Aorta (tissue), 5 donors: ENCODE results near the gene KIF1A. TPM values are rescaled to one million over a fixed set of nuclear protein-coding genes. Genes with fewer than 3 reads are reported as not detected.
"Not testable (repeated sequence)": the region's sequence is repeated elsewhere in the genome, so short reads cannot be mapped to it uniquely, and the experiment has no call there.

Source experiments
- ATAC-seq: fragments of 200-7000 bp; cut with Tn5 transposase; one replicate; pipeline ENCODE4 v1.9.1; 2022; ENCODE audit warnings: moderate library complexity; ENCODE audit not compliant: low FRiP score
- DNase-seq, 2 donors: peaks; one replicate each; pipeline ENCODE4 v3.0.0-alpha.2; 2020
- H3K27ac ChIP-seq, 2 donors: one replicate each; pipeline ENCODE4 v1.5.1; 2013; ENCODE audit warnings: low read length in 2 of 2, mild to moderate bottlenecking in 2 of 2, moderate library complexity in 2 of 2, control low read depth in 1 of 2, inconsistent platforms in 1 of 2, low read depth in 1 of 2
- H3K27me3 ChIP-seq, 2 donors: one replicate each; pipeline ENCODE4 v1.6.1; 2013; ENCODE audit warnings: control low read depth in 1 of 2, low read length in 1 of 2, mild to moderate bottlenecking in 1 of 2, moderate library complexity in 1 of 2; ENCODE audit not compliant: insufficient read depth in 2 of 2, control insufficient read depth in 1 of 2
- H3K36me3 ChIP-seq, 2 donors: one replicate each; pipeline ENCODE4 v1.6.1; 2013; ENCODE audit warnings: control low read depth in 1 of 2, low read length in 1 of 2, mild to moderate bottlenecking in 1 of 2; ENCODE audit not compliant: insufficient read depth in 2 of 2, control insufficient read depth in 1 of 2
- H3K4me1 ChIP-seq, 2 donors: one replicate each; pipeline ENCODE4 v1.6.1; 2013; ENCODE audit warnings: low read length in 2 of 2, control low read depth in 1 of 2, mild to moderate bottlenecking in 1 of 2, moderate library complexity in 1 of 2; ENCODE audit not compliant: insufficient read depth in 2 of 2, control insufficient read depth in 1 of 2
- H3K4me3 ChIP-seq, 2 donors: one replicate each; pipeline ENCODE4 v1.5.1; 2013; ENCODE audit warnings: low read length in 2 of 2, control low read depth in 1 of 2, mild to moderate bottlenecking in 1 of 2
- H3K9me3 ChIP-seq: one replicate; pipeline ENCODE4 v1.6.1; 2013; ENCODE audit warnings: mild to moderate bottlenecking, low read length; ENCODE audit not compliant: control insufficient read depth
- WGBS, 2 donors: extraction: QIAGEN DNeasy Blood & Tissue Kit; methylation state at CpG; one replicate each; pipeline ENCODE4 v1.1.7; 2013; 5-methylcytosine and 5-hydroxymethylcytosine counted together
- intact Hi-C, 2 donors: fragments of 100-400 bp; cut with DNase I; formaldehyde crosslinking; loops; one replicate each; pipeline versions ENCODE4 v1.14.2 to v1.15.0; 2022
- polyA plus RNA-seq, 2 donors: library from polyadenylated mRNA; stranded (reverse); fragments of 200-250 nt; gene quantifications; one replicate each; pipeline ENCODE4 v1.2.3, GENCODE V29; 2013
- total RNA-seq, 2 donors: library from RNA; stranded (reverse); fragmentation: NEBNext Ultra II Directional; extraction: Animal tissue kit (Norgen Biotek cat#: 25700); gene quantifications; one replicate each; pipeline ENCODE4 v1.2.1, GENCODE V29; 2021
- donor health status: healthy with polysubstance abuse.
- donor health status: Bipolar disorder and iron deficiency.
- donor health status: DM: no; HTN: no; CAD: no.
- donor health status: DM: no; HTN: no; CAD: no.
- donor health status: DM: yes; HTN: yes; CAD: no.

The KIF1A gene
- total and polyA plus RNA-seq, 4 donors: 0.25 to 0.78 (median 0.72) TPM; not detected in 1

DNA sequence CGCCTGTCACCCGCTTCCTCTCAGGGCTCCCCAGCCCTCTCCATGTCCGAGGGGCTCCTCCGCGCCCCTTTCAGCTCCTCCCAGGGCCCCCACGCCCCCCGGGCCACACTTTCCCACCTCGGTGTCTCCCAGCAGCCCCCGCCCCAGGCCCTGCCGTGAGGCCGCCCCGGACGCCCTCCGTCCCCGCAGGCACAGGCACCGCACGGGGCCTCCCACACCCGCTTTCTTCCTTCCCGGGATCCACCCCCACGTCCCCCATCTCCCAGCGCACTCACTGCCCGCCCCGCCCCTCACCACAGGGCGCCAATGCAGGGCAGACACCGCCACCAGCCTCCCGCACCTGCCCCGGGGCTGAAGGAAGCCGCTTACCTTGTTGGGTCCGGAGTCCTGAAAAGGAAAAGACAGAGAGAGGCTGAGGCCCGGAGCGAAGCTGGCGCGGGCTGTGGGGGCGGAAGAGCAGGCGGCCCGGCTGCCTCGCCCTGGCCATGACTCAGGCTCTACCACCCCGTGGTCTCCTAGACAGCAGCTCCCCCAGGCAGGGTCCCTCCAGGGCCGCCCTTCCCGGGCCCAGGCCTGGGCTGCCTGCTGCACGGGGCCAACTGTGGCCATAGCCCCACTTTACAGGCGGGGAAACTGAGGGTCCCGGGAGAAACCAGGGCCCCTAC lies 37.7 kb downstream of the KIF1A start:
- 93 to 95% methylated on average over 41 to 43 of the region's 43 CpGs for WGBS, 2 donors
- ATAC-seq (no peak), DNase-seq (peak; percentile 39 to 71)
- no peaks in the 10 kb centered on the region for H3K27me3 ChIP-seq
- H3K9me3 ChIP-seq: no peaks in the 10 kb centered on the region
- intact Hi-C loops: no loop called here
- no peak overlapping the region for H3K27ac ChIP-seq
- no peaks in the 10 kb centered on the region for H3K36me3 ChIP-seq
- no peaks in the 10 kb centered on the region for H3K4me1 ChIP-seq
- no peak overlapping the region for H3K4me3 ChIP-seq

- DNase-seq (peak; percentile 21 to 58), ATAC-seq (no peak)
- 83 to 85% methylated on average over 58 of the region's 58 CpGs for WGBS, 2 donors
- Histone ChIP-seq H3K4me3 (no peak overlapping the region), H3K4me1 (no peaks in the 10 kb centered on the region), H3K27ac (no peak overlapping the region), H3K36me3 (no peaks in the 10 kb centered on the region), H3K27me3 (no peaks in the 10 kb centered on the region), H3K9me3 (no peaks in the 10 kb centered on the region)
- intact Hi-C loops: no loop called here
Measured at GRCh38 chr2:240781471-240782220, 38.4 kb downstream of the KIF1A start.

DNA sequence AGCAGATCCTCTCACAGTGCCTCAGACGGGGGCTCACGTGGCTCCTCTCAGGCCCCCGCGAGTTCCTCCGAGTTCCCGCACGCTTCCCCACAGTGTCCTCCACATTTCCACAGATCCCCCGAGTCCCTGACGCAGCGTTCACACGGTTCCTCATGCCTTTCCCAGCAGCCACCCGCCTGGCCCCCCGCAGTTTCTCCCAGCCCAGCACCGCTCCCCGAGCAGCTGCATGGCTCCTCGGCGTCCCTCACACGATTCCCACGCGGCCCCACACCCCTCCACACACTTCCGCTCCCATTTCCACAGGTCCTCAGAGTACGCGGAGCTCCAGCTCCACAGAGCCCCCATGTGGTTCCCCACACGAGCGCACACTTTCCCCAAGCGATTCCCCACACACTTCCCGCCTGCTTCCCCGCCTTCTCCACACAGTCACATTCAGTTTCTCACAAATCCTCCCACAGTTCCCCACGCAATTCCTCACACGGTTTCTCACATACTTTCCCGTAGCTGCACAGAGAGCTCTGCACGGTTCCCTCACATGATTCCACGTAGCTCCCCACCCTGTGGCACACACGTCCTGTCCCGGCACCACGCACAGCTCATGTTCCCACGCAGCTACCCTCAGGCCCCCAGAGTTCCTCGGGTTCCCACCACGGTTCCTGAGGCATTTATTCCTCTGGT lies 39.9 kb downstream of the KIF1A start:
- DNase-seq (peak in 1 of 2 donors; percentile 55), ATAC-seq (no peak)
- Histone ChIP-seq H3K9me3 (no peaks in the 10 kb centered on the region), H3K4me3 (no peak overlapping the region), H3K27me3 (no peaks in the 10 kb centered on the region), H3K4me1 (no peaks in the 10 kb centered on the region), H3K36me3 (no peaks in the 10 kb centered on the region), H3K27ac (no peak overlapping the region)
- intact Hi-C loops: no loop called here
- 50 to 54% methylated on average over 39 of the region's 39 CpGs for WGBS, 2 donors

DNA sequence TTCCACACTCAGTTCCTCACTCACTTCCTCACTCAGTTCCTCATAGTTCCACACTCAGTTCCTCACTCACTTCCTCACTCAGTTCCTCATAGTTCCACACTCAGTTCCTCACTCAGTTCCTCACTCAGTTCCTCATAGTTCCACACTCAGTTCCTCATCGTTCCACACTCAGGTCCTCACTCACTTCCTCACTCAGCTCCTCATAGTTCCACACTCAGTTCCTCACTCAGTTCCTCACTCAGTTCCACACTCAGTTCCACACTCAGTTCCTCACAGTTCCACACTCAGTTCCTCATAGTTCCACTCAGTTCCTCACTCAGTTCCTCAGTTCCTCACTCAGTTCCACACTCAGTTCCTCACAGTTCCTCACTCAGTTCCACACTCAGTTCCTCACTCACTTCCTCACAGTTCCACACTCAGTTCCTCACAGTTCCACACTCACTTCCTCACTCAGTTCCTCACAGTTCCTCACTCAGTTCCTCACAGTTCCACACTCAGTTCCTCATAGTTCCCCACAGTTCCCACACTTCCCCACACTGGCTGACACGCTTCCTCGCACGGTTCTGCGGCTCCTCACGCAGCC lies 40.7 kb downstream of the KIF1A start:
- H3K27ac ChIP-seq, intact Hi-C loops, H3K4me1 ChIP-seq, H3K9me3 ChIP-seq, H3K27me3 ChIP-seq, H3K36me3 ChIP-seq, H3K4me3 ChIP-seq, DNase-seq, ATAC-seq: not testable (repeated sequence)
- WGBS, 2 donors: 81 to 83% methylated on average over 6 of the region's 6 CpGs

DNA sequence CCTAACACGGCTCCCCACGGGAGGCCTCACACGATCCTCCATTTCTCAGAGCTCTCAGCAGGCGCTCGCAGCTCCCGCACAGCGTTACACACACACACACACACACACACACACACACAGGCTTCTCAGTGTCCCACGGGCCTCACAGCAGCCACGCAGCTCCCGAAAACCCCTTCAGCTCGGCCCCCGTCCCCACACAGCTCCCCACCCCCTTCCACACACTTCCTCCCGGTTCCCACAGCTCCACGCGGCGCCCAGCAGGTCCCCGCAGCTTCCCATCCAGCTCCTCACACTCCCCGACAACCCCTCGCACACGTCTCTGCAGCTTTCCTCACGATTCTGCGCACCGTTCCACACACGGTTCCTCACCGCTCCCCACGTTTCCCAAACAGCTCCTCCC lies 41.6 kb downstream of the KIF1A start:
- H3K27ac ChIP-seq: no peak overlapping the region

GRCh38 chr2:240777456-240778212 lies 42.4 kb downstream of the KIF1A start:
- no peak for DNase-seq
- no peak for ATAC-seq
- no peak overlapping the region for H3K27ac ChIP-seq
- no peak overlapping the region for H3K4me3 ChIP-seq
- 85 to 89% methylated on average over 49 of the region's 49 CpGs for WGBS, 2 donors
- intact Hi-C loops: no loop called here
- no peaks in the 10 kb centered on the region for H3K4me1 ChIP-seq
- no peaks in the 10 kb centered on the region for H3K9me3 ChIP-seq
- no peaks in the 10 kb centered on the region for H3K27me3 ChIP-seq
- H3K36me3 ChIP-seq: no peaks in the 10 kb centered on the region

More for the DNA sequence above, 41.6 kb downstream of the KIF1A start:
- intact Hi-C loops: no loop called here
- no peaks in the 10 kb centered on the region for H3K4me1 ChIP-seq
- no peaks in the 10 kb centered on the region for H3K36me3 ChIP-seq
- DNase-seq (no peak), ATAC-seq (no peak)
- H3K9me3 ChIP-seq: no peaks in the 10 kb centered on the region
- H3K27me3 ChIP-seq: no peaks in the 10 kb centered on the region
- H3K4me3 ChIP-seq: no peak overlapping the region
- 70 to 72% methylated on average over 25 to 26 of the region's 26 CpGs for WGBS, 2 donors

DNA sequence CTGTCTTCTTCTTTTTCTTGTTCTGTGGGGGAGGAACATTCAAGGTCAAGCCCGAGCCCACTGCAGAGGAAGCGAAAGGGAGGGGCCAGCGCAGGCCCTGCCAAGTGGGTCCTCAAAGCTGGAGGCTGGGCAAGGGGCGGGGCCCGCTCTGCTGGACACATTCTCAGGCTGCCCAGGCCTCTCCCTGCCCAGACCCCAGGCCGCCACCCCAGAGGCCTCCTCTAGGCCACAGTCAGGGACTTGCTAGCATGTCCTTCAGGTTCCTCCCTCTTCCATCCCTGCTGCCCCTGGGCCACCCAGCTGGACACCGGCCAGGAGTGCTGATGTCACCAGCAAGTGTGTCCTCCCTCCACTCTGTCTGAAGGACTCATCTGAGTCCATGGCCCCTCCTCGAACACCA lies 44.1 kb downstream of the KIF1A start:
- Histone ChIP-seq H3K9me3 (no peaks in the 10 kb centered on the region), H3K4me1 (no peaks in the 10 kb centered on the region), H3K4me3 (no peak overlapping the region), H3K27me3 (no peaks in the 10 kb centered on the region), H3K36me3 (no peaks in the 10 kb centered on the region), H3K27ac (no peak overlapping the region)
- ATAC-seq (no peak), DNase-seq (no peak)
- WGBS, 2 donors: 84% methylated on average over 7 to 8 of the region's 8 CpGs
- intact Hi-C loops: no loop called here

DNA sequence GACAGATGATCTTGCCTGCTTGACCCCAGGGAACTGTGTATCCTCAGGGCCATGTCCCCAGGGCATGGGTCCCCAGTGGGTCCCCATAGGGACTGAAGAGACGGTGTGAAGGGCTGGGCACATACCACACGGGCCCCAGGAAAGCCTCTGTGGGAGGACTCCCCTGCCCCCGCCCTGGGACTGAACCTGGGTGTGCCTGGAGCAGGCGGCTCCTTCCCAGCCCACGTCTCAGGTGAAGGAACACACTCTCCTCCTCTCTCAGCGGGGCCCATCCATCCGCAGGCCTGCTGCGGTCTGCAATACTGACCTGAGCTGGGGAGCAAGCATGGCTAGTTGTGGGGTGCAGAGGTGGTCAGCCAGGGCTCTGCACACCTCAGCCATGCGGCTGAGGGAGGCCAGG lies 45.2 kb downstream of the KIF1A start:
- no peaks in the 10 kb centered on the region for H3K4me1 ChIP-seq
- 91 to 94% methylated on average over 9 of the region's 9 CpGs for WGBS, 2 donors
- no peak overlapping the region for H3K27ac ChIP-seq
- no peak for DNase-seq
- intact Hi-C loops: no loop called here
- no peaks in the 10 kb centered on the region for H3K27me3 ChIP-seq
- no peaks in the 10 kb centered on the region for H3K36me3 ChIP-seq
- no peaks in the 10 kb centered on the region for H3K9me3 ChIP-seq
- ATAC-seq: no peak
- no peak overlapping the region for H3K4me3 ChIP-seq
